Inferior parietal cortex (tissue), 1 donor: ENCODE measurements around the gene KLHL30.

Experiments
- DNase-seq: peaks from one replicate; pipeline ENCODE4 v3.0.0-alpha.2; 2016; ENCODE audit errors: extremely low spot score

The KLHL30 gene, protein sequence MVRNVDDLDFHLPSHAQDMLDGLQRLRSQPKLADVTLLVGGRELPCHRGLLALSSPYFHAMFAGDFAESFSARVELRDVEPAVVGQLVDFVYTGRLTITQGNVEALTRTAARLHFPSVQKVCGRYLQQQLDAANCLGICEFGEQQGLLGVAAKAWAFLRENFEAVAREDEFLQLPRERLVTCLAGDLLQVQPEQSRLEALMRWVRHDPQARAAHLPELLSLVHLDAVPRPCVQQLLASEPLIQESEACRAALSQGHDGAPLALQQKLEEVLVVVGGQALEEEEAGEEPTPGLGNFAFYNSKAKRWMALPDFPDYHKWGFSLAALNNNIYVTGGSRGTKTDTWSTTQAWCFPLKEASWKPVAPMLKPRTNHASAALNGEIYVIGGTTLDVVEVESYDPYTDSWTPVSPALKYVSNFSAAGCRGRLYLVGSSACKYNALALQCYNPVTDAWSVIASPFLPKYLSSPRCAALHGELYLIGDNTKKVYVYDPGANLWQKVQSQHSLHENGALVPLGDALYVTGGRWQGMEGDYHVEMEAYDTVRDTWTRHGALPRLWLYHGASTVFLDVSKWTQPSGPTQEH

GRCh38 chr2:238138331-238139195 lies at the start of gene KLHL30:
TSS of gene KLHL30 (plus strand) at chr2:238138668. CDS start at chr2:238140755, 2,087 bp downstream.
- DNase-seq: no peak

- no peak for DNase-seq
Measured at GRCh38 chr2:238090887-238091286, 47.6 kb upstream of the KLHL30 start.

DNA sequence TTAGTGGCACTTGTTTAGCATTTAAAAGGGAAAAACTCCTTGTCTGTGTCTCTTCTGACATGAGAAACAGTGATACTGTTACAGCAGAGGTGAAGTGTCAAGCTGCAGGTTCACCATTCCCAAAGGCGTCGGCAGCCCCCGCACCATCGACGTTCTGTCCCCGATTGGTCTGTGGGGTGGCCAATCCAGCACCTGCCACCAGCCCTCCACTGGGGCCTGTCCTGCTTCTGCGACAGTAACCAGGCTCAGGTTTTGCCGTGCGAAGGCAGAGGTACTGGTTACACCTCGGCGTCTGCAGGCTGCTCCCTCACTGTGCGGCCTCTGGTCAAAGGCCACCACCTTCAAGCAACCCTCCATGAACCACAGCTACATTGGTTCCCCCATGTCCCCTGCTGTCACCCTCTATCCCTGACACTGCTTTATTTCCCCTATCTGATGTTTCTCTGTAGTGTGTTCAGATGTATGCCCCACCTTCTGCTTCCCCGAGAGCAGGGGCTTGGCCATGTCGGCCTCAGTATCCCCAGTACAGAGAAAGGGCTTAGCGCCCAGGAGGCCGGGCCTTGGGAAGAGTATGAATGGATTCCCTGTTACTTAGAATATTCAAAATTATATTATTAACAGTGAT lies 46.9 kb upstream of the KLHL30 start:
- no peak for DNase-seq

GRCh38 chr2:238092486-238093035 lies 45.9 kb upstream of the KLHL30 start:
- no peak for DNase-seq

GRCh38 chr2:238093181-238094140 lies 45.0 kb upstream of the KLHL30 start:
- DNase-seq: no peak

GRCh38 chr2:238094438-238095022 lies 43.9 kb upstream of the KLHL30 start:
- no peak for DNase-seq

DNA sequence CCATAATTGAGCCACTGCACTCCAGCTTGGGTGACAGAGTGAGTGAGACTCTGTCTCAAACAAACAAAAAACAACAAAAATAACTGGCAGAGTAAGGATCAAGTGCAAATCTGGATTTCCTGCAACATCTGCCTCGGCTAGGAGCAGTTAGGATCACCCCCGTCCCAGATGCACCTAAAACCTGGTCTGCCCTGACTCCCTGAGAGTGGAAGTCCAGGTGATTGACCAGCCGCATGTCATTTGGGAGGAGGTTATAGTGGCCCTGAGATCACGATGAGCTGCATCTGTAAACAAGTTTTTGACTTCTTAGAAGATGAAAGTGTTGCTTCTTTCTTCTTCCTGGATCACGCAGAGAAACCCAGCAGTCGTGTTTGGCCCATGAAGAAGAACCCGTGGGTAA lies 43.3 kb upstream of the KLHL30 start:
- no peak for DNase-seq

DNA sequence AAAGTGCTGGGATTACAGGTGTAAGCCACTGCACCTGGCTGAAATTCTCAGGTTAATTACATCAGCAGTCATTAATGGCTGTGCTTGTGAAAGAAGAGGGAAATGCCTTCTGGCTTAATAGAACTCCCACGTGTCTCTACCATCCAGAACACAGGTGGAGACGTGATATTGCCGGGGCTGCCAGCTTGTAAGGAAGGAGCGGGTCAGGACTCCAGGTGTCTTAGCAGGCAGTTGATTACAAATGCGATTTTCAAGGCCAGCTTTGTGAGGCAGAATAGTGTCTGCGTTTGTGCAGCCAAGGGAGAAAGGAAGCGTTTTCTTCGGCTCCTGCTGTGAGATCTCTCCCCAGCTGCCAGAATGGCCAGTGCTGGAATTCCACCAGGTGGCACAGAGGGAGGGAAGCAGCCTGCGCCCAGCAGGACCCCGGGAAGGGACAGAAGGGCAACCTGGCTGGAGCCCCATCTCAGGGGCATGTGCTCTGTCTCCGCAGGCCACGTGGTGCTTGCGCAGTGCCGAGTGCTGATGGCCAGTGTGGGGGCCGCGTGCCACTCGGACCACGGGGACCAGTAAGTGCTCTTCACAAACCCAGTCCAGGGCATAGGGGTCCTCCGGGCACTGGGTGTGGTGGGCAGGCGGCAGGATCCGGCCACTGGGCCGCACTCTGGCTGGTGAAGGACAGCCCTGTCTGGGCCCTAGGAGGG lies 42.0 kb upstream of the KLHL30 start:
- DNase-seq: no peak

DNA sequence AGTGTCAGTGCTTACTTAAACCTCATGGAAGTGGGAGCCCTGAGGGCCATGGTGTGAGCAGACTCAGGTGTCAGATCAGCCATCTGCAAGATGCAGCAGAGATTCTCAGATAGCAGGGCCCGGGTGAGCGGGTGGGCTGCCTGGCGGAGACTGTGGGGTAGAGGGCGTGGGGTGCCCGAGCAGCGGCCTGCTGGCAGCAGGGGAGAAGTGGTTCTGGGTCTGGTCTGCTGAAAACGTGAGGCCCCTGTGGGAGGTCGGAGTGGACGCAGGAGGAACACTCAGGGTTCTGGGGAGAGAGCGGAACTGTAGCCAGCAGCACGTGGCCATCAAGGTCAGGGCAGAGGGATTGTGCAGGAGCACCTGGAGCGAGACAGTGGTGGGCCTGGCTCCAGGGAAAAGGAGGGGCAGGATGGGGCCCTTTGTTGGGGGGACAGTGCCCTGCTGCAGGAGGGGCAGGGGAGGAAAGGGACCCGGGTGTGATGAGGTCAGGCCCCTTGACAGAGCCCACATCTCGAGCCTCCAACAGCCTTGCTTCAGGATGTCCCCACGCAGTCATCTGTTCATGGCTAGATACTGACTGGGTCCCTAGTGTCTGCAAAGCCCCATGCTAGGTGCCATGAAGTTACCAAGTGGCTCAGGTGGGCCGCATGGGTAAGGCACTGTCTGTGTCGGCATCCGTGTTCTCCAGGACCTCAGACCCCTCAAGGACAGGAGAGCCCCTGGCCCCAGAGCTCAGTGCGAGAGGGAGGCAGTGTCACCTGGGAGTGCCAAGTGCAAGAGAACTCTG lies 41.1 kb upstream of the KLHL30 start:
- no peak for DNase-seq

- DNase-seq: no peak
Measured at GRCh38 chr2:238097988-238098871, 40.2 kb upstream of the KLHL30 start.

DNA sequence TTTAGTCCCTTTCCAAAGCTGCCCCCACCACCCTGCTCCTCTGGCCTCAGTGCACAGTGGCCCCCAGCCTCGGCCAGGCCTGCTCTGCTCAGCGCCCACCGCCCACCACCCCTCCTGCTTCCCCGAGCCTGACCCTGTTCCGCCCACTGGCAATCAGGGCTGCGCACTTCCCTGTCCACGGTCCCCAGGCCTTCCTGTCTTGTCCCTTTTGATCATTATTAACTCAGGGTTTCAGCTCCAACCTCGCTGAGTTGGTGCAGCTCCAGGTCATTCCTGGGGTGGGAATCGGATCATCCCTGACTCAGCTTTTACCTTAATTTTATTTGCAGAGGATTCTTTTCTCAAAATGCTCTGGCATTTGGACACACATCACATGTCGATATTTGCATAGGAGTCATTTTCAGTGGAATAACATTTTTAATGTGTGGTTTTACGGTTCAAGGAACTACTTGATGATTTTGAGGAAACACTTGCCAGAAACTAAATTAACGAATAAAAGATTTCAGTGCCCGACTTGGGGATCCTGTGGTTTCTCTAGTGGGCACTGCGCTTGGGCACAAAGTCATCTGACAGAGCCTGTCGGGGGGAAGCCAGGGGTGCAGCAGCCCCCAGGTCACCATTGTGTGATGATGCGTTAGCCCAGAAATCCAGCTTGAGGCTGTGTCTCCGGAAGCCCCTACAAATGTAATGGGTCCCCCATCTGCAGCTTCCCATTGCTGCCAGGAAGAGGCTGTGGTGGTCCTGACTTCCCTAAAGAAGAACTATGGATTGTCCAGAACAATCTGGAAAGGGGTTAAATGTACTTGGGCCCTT lies 39.4 kb upstream of the KLHL30 start:
- DNase-seq: no peak

DNA sequence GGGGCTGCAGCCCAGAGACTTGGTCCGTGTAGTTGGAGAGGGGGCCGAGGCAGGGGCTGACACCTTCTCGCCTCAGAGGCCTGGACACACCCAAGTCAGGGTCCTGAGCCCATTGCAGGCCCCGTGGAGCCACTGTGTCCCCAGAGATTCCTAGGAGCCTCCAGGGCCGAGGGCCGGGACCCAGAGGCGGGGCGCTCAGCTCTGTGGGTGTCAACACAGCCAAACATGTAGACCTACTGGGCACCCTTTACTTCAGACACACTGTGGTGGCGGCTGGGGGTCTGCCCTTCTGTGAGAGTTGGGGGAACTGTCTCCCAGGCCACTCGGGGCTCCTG lies 38.8 kb upstream of the KLHL30 start:
- no peak for DNase-seq

DNA sequence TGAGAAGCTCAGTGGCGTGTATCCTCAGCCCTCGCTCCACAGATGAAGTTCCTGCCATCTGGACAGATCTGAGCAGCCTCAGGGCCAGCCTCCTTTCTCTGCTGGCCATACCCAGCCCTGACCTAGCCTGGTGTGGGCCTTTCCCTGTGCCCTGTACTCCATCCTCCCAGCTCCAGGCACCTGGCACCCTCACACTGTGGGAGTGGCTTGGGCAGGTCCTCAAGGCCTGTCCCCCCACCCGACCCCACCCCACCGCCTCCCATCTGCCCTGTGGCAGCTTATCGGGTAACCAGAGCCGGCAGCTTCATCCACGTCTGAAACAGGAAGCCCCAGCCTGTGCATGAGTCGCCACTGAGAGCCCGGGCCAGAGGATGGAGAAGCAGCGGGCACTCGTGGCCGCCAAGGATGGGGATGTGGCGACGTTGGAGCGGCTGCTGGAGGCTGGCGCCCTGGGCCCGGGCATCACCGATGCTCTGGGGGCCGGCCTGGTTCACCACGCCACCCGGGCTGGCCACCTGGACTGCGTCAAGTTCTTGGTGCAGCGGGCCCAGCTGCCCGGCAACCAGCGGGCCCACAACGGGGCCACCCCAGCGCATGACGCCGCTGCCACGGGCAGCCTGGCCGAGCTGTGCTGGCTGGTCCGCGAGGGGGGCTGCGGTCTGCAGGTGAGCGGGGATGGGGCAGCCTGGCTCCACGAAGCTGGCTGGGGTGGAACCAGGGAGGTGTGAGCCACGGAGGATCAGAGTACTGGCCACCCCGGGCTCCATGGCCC lies 38.2 kb upstream of the KLHL30 start, which contains the start of gene ESPNL:
Gene ESPNL, plus strand, starts transcription at position 292 of the 772 bp plus-strand sequence. Its CDS starts 80 bp downstream, at position 372.
- no peak for DNase-seq

DNA sequence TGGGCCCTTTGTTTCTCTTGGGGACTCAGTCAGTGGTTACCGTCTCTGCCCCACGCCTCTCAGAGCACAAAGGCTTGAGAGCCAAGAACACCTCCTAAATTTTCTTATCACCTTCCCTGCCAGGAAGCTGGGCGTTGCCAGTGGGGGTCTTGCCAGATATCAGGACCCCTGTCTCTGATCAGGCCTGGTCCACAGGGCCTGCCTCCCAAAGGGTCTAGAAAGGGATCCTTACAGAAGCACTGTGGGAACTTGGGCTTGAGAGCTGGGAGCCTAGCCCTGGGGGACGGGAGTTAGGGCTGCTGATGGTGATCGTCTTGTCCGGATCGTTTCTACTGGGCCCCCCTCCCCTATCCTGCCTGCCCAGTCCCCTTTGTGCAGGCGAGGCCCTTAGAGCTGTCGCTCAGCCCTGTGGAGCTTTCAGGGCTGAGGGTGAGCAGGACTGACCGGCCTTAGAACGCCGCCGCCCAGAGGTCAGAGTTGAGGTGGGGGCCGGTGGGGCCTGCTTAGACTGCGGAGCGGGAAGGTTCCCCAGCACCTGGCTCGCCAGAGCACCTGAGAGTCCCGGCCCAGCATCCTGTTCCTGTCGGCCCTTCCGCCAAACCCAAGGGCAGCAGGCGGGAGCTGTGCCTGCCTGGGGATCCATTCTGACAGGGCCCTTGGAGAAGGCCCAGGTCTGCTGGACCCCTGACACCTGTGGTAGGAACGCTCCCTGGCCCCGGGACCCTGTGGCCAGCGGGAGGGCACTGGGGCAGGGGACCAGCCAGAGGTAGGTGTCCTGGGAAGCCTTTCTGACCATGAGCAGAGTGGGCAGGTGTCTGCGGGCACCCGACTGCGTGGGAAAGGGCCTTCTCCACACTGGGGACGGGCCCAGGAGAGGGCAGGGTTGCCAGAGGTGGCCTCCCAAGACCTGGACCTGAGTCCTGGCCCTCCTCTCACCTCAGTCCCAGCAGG lies 37.4 kb upstream of the KLHL30 start:
- no peak for DNase-seq
